Lower leg skin (tissue), 3 donors: Measurements from ENCODE around the gene HACD2.

ENCODE experiments used
- CTCF ChIP-seq, 3 donors: fragments of 450-650 bp; IDR thresholded peaks; one replicate each; pipeline ENCODE4 v1.5.1; 2016; ENCODE audit warnings: antibody characterized with exemption in 3 of 3, mild to moderate bottlenecking in 3 of 3, moderate library complexity in 2 of 3
- POLR2A ChIP-seq, 2 donors: fragments of 450-650 bp; IDR thresholded peaks; one replicate each; pipeline ENCODE4 v1.6.1; 2016 to 2017; ENCODE audit warnings: antibody characterized with exemption in 2 of 2, mild to moderate bottlenecking in 1 of 2, moderate library complexity in 1 of 2

GRCh38 chr3:123521179-123521969 is 63.5 kb downstream of the HACD2 start:
- TF ChIP-seq CTCF (IDR thresholded peaks at IDR 0.05) (no peak), POLR2A (IDR thresholded peaks at IDR 0.05) (no peak)
